HG02943 (cell line): ENCODE data around the gene EFNA5.
"Not testable (repeated sequence)": the region's sequence is repeated elsewhere in the genome, so short reads cannot be mapped to it uniquely, and the experiment has no call there.

ENCODE experiments used
- ATAC-seq: cut with Tn5 transposase; IDR thresholded peaks from one replicate; pipeline ENCODE4 v1.9.1; 2021; ENCODE audit warnings: mild to moderate bottlenecking, low read depth, moderate library complexity; ENCODE audit not compliant: unreplicated experiment

Gene EFNA5

DNA sequence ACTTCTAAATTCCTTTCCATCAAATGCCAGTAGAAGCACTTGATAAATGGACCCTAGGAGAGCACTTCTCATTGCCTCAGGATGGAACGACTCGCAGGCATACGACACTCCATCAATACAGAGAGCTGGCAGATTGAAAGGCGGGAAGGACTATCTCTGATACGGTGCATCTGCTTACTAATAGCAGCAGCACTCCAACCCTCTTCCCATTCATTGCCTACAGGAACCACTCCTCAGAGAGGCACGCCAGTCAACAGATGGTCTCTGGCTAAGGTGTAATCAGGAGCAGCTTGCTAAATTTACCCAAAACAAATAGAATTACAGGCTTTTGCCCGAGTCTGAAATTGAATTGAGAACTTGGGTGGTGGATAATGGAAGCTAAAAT, 168.1 kb downstream of the EFNA5 start:
- ATAC-seq: no peak

DNA sequence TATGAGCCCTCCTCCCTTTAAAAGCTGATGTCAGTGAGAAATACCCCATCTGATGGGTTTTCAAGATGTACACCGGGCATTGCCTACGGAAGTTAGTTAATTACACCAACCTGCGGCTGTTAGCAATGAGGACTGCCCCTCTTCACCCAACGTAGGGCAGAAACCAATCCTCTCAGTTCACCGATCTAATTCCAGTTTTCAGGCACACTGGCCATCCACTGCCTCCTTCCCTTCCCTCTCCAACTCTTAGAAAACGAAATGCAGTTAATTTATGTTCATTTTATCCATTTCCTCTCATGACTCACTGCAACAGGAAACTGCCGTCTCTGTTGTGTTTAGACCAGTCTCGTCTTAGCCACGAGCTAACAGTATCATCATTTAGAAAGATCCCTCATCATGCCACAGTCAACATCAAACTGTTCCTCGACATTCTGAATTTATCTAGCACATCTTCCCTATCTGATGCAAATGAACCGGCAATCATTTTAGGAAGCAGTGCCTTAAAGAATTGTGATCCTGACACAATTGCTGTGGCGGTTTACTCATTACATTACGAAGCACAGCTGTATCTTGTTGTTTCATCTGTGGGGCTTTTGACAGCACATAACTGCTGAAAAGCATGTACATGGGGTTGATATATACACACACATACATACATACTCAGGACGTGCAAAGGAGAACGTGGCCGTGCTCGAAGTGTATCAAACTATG, 168.6 kb downstream of the EFNA5 start:
- no peak for ATAC-seq

DNA sequence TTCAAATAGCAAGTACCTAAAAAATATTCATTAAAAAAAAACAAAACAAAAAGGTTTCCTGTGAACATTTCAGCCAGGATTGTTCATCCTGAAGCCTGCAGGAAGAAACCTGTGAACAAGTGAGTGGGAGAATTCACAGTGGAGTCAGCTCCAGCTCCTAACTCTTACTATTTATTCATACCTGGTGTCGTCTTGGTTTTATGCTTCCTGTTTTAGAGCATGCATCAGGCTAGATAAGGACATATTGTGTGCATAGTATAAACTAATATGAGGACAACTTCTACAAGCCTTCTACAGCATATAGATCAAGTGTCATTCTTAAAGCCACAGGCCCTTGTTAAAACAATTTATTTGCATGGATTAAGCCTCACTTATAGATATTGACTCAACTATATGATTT, 169.9 kb downstream of the EFNA5 start:
- ATAC-seq: no peak

DNA sequence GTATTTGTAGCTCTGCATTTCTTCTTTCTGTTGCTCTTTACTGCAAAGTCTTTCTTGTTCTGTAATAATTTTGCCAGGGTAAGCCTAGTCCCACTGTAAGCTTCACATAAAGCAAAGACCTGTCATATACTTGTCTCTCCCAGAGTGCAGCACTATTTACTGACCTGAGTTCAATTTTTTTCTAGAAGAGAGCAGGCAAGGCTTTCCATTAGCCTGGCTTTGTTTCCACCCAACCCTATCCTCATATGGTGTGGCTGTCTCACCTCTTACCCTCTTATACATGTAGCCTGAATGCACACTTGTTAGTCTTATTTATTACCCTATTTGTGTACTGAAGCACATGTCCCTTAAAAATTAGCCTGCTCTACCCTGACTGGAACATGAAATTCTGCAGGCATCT, 170.4 kb downstream of the EFNA5 start:
- ATAC-seq: no peak

DNA sequence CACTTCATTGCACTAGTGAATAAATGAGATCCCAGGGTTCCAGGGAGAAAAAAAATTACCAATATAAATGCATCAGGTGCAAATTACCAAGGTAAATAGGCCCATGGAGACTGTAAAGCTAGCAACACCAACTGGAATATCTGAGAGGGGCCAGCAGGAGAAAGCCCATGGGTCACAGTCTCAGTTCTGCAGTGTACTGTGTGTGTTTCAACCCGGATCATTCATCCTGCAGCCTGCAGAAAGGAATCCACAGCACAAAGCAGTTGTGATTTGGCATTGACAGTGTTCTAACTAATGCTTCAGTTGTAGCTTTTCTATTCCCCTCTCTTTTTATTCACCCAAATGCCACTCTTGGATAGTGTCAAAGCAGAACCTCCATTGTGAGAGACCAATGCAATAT, 171.0 kb downstream of the EFNA5 start:
- no peak for ATAC-seq

DNA sequence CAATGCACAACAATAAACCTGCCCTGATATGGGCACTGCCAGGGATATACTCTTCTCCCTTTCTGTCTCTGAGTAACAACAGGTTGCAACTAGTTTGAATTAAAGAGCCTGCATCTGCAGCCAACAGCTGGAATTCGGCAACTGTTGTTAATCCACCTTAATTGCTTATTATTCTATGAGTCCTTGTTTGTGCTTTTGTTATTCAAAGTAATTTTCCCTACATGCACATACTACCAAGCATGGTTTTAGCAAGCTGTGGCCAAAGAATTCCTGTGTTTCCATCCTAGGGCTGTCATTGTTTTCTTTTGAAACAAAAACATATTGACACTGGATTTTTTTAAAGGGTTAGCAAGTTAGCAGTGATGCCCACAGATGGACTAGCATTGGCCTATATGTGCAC, 171.5 kb downstream of the EFNA5 start:
- ATAC-seq: no peak

DNA sequence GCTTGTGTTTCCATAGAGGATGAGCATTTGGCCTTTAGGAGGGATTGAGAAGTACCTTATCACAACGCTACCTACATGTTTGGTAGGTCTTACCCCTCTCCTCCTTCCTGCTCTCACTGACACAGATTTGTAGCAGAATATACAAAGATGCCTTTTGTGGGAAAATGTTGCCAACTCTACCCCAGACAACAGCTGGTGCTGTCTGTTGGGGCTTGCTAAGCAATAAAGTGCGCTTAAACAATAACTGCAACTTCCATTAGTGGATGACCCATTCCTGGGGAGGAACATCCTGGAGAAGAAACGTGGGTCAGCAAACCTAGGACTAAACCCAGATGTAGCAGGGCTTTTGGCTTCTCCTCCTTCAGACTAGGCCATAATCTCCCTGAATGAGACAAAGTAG, 174.3 kb downstream of the EFNA5 start:
- no peak for ATAC-seq

DNA sequence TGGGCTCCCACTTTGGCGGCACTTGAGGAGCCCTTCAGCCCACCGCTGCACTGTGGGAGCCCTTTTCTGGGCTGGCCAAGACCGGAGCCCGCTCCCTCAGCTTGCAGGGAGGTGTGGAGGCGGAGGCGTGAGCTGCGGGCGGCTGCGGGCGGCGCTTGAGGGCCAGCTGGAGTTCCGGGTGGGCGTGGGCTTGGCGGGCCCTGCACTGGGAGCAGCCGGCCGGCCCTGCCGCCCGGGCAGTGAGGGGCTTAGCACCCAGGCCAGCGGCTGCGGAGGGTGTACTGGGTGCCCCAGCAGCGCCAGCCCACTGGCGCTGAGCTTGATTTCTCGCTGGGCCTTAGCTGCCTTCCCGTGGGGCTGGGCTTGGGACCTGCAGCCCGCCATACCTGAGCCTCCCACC, 176.6 kb downstream of the EFNA5 start:
- ATAC-seq: not testable (repeated sequence)

DNA sequence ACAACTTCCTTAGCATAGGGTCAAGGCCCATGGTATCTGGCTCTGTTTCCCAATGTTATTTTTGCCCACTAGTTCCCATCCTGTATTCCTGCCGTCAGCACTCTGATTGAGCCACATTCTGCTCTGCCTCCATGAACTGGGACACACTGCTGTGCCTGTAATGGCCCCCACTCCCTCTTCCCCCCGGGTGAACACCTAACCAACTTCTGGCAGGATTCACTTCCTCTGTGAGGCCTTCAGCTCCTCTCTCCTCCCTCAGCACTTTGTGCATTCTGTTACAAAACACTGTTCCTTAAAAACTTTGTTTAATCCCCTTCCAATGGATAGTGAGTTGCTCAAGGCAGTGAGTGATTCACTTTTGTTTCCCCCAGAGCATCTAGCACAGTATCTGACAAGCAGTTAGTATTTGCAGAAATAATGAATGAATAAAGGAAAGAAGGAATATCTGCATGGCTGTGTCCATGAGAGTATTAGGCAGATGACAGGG, 183.6 kb downstream of the EFNA5 start:
- no peak for ATAC-seq

DNA sequence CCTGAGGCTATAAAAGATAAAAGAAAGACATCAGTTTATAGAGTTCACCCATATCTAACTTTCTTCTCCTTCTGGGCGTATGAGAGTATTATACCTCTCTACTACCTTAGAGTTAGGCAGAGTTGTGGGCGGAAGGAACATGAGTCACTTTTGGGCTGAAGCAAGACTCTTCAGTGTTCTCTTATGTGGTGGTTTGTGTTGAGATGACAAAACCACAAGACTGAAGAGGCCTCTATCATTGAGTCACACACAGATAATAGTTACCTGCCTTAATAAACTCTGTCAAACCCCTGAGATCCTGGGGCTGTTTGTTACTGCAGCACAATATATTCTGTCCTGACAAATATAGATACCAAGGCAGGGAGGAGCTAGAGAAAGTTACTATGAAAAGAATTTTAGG, 184.2 kb downstream of the EFNA5 start:
- peak; percentile 47 for ATAC-seq

DNA sequence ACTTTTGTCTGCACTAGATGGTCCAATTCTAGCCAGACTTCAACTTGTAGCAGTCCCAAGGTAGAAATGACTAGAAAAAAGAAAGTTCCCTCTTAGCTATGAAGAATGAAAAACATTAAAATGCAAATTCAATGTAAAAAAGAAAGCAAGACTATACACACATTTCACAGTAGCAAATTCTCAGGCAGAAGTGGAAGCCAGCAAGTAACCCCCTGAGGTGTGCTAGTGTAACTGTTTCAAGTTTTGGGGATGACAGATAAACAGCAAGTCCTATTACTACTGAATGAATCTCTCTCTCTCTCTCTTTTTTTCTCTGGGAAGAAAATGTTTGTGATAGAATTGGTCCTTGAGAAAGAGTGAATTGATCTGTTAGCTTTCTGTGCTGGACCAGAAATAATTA, 185.6 kb downstream of the EFNA5 start:
- no peak for ATAC-seq

DNA sequence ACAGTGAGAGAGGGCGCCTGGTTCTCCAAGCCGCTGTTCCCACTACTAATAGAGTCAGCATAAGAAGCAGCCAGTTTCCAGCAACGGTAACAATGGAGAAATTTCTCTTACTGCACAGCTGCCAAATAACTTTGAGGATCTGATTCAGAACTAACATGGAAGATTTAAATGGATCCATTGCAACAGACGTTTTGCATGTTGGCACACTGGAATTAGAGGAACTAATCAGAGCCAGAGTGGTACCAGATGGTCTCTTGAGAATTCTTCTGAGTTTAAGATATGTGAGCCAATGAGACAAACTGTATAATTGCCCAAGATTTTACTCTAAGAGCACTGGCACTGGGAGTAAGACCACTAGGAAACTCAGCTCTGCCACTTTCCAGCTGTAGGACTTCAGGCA, 186.5 kb downstream of the EFNA5 start:
- no peak for ATAC-seq

DNA sequence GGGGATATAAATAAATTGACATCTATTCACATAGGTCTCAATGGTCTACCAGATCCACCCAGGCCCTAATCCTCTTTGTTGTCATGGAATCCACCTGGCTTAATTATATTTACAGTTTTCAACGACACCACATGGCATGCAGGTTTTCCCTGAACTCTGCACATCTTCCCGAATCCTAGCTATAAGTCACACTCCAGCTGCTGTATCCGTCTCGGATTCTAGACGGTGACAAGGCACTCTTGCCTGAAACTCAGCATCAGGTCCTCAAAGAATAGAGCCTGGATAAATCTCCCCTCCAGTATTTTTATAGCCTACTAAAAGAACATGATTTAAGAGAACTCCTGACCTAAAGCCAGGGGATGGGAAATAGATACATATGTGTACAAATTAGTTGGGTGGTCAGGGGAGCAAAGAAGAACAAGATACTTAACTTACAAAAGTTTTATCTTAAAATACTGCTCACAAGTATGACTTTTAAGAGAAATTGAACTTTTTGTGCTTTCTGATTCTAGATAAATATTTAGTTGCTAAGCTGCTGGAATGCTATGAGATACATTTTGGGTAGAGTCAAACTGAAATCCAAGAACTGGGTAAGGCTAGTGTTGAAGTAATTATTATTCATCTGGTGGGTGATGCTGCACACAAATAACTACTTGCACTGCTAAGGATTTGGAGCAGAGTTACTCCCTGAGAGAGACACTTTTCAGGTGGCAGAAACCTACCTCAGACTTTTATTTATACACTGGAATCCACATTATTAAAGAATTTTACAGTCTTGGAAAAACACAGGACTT, 187.3 kb downstream of the EFNA5 start:
- ATAC-seq: no peak

DNA sequence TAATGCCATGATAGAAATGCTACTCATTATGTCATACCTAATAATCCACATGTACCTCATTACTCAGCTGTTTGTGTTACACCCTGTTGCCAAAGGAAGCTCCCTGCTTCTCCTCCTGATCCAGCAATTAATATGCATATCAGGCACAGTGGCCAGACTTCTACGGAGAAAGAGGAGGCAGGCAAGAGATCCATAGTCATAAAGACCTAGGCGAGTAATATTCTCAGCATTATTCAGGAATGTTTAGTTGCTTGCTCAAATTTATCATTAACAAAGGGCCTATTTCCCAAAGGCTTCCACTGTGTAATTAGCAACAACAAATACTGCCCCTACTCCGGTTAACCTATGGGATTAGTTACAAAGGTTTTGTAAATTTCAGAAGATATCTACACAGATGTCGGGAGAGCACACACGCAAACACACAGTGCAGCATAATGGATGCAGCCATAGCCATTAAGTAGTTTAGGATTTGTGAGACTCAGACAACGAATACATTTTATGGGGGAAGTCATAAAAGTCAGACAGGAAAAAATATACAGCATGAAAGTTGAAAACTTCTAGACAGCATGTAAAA, 192.6 kb downstream of the EFNA5 start:
- no peak for ATAC-seq

DNA sequence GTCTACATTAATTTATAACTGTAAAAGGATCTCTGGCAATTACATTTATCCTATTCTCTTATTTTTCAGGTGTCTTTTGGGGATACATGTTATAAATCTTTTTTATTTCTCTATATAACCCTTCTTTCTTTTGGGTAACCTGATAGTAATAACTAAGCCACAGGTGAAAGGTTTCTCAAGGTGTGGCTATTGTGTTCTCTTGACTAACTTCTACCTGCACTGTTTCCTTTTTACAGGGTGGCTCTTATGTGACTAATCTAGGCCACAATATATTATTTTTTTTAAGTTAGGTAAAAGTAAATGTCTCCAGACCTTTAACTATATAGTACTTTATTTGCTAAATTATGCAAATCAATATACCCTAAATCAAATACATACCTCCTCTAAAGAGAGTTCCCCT, 193.2 kb downstream of the EFNA5 start:
- no peak for ATAC-seq

DNA sequence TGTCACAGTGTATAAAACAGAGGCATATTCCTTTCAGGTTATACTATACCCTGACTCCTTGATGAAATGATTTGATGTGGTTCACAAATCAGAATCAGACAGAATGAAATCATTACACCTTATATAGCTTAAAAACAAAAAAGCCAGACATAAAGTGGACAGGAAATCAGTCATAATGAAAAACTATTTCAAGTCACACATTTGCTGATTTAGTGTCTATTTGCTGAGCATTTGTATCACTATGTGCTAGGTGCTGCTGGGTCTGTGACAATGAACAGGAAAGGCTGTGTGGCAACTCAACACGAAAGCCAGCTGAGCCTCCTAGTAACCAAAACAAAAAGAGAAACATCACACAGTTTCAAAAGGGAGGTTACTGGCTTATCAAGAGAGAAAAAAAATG, 194.0 kb downstream of the EFNA5 start:
- ATAC-seq: peak; percentile 81

DNA sequence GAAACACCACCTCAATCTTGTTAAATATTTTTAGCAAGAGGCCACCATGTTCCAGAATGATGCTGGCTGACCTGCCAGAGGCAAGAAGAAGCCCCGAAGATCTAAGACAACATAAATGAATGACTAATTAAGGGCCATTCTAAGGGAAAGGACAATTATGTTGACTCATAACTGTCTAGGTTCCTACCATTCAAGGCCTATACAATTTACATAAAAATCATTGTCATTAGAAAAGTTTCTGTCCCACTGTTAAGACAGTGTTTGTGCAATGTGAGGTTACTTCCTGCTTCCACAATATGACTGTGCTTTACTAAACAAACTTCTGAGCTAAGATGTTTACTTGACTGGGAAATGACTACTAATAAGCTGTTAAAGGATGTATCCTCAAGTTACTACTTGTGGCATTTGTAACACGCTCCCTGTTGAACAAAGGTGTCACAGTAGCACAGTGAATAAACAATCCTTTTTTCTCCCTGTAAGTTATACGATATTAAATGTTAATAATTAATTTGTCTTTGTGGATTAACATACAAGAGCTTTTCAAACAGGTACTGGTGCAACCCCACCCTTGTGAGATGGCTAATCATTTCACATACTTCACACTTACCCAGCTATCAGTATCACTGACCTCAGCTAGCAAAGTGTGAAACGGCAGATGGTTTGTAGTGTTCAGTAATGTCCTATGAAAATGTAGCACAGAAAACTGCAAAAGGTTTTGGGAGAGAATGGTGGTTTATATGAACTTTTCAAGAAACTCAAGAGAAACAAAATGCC, 195.8 kb downstream of the EFNA5 start:
- ATAC-seq: peak; percentile 65

DNA sequence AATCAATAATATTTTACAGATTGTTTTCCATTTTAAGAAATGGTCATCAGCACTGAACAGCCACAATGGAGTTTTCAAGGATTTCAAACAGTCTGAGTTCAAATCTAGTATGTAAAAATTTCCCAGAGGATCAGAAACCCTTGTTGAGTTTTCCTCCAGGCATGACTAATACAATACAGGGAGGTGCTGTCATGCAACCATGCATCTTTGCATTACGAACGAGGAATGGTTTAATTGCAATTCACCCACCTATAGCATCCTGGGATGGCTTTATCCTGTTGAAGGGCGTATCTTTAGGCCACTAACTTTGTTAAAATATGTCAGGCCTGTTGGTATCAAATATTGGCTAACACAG, 196.4 kb downstream of the EFNA5 start:
- ATAC-seq: no peak

DNA sequence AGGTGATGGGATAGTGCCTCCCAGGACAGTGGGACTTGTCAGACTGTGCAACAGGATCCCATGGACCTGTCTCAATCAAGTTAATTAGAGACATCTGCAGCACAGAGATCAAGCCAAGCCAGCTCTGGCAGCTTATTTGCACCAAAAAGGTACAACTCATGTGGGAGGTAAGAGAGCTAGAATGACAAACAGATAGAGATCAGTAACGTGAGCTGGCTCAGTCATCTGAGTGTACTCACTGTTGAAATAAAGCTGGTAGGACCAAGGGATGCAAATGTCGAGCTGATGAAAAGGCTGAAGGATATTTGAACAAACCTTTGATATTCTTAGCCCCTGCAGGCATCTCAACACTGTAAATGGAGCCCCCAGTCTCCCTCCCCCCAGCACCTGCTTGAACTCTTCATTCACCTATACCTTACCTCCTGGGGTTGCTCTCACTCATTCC, 198.1 kb downstream of the EFNA5 start:
- ATAC-seq: no peak

DNA sequence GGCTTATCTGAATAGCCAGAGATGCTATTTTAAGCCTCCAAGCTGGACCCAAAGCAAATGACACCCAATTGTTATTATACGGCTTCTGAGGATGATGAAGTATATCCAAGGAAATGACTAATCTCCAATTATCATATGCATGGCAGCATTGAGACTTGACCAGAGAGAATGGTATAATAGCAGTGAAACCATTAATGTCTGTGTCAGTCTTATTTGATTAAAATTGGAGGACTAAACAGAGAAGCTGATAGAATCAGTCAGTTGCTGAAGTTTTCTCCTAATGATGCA, 200.5 kb downstream of the EFNA5 start:
- ATAC-seq: no peak
